Vagina (tissue), 2 donors: ENCODE measurements around the gene CHD9NB.

Experiments used
- CTCF ChIP-seq, 3 experiments: fragments of 450-650 bp in 2 of 3; fragments of 200-600 bp in 1 of 3; sonication (generic) in 1 of 3; IDR thresholded peaks; one replicate each; pipeline ENCODE4 v1.5.1; 2017 to 2019; ENCODE audit warnings: antibody characterized with exemption in 3 of 3, mild to moderate bottlenecking in 2 of 3, moderate library complexity in 2 of 3
- POLR2A ChIP-seq, 2 donors: fragments of 450-650 bp; IDR thresholded peaks; one replicate each; pipeline ENCODE4 v1.6.1; 2017; ENCODE audit warnings: antibody characterized with exemption in 2 of 2, mild to moderate bottlenecking in 2 of 2, moderate library complexity in 2 of 2
- POLR2AphosphoS5 ChIP-seq, 2 donors: sonication (generic); formaldehyde crosslinking; IDR thresholded peaks; one replicate each; pipeline ENCODE4 v1.9.0; 2017; ENCODE audit warnings: antibody characterized with exemption in 2 of 2, mild to moderate bottlenecking in 2 of 2, low read depth in 1 of 2; ENCODE audit not compliant: insufficient read depth in 1 of 2

GRCh38 chr16:53034306-53034705, 18.4 kb downstream of the CHD9NB start:
- no peak for TF ChIP-seq CTCF (IDR thresholded peaks at IDR 0.05)
- TF ChIP-seq POLR2A (IDR thresholded peaks at IDR 0.05), result no peak
- no peak for TF ChIP-seq POLR2AphosphoS5 (IDR thresholded peaks at IDR 0.05; ENCODE audit: insufficient read depth in 1 of 2, low read depth in 1 of 2)
